OCI-M2 (cell line): ENCODE results near the gene TM4SF18.
"Not testable (repeated sequence)": the region's sequence is repeated elsewhere in the genome, so short reads cannot be mapped to it uniquely, and the experiment has no call there.

Source experiments
- DNase-seq: peaks from one replicate; lab custom pipeline; 2025; ENCODE audit not compliant: unreplicated experiment; lab: John Stamatoyannopoulos, UW

TM4SF18 gene

GRCh38 chr3:149368674-149369497 is 35.5 kb upstream of the TM4SF18 start:
- DNase-seq = no peak

- no peak for DNase-seq
Observed at GRCh38 chr3:149368201-149368673, 34.8 kb upstream of the TM4SF18 start.

- no peak for DNase-seq
Observed at GRCh38 chr3:149366941-149367840, 33.8 kb upstream of the TM4SF18 start.

- DNase-seq = no peak
Observed at GRCh38 chr3:149366031-149366430, 32.6 kb upstream of the TM4SF18 start.

- DNase-seq = no peak
Observed at GRCh38 chr3:149364624-149365023, 31.2 kb upstream of the TM4SF18 start.

- DNase-seq = no peak
Observed at GRCh38 chr3:149363053-149363452, 29.6 kb upstream of the TM4SF18 start.

- DNase-seq = no peak
Observed at GRCh38 chr3:149362366-149362765, 28.9 kb upstream of the TM4SF18 start.

- DNase-seq = no peak
Observed at GRCh38 chr3:149356630-149357029, 23.2 kb upstream of the TM4SF18 start.

- DNase-seq = no peak
Observed at GRCh38 chr3:149356044-149356592, 22.7 kb upstream of the TM4SF18 start.

- no peak for DNase-seq
Observed at GRCh38 chr3:149353581-149354184, 20.2 kb upstream of the TM4SF18 start.

- peak; percentile 14 for DNase-seq
Observed at GRCh38 chr3:149352556-149352955, 19.1 kb upstream of the TM4SF18 start.

GRCh38 chr3:149343951-149344350 is 10.5 kb upstream of the TM4SF18 start:
- DNase-seq = no peak

- no peak for DNase-seq
Observed at GRCh38 chr3:149342413-149343380, 9.3 kb upstream of the TM4SF18 start.

- DNase-seq = no peak
Observed at GRCh38 chr3:149340310-149340933, 7.0 kb upstream of the TM4SF18 start.

GRCh38 chr3:149339931-149340309 is 6.5 kb upstream of the TM4SF18 start:
- DNase-seq = no peak

GRCh38 chr3:149337486-149337885 is 4.0 kb upstream of the TM4SF18 start:
- not testable (repeated sequence) for DNase-seq

- DNase-seq = no peak
Observed at GRCh38 chr3:149336925-149337324, 3.5 kb upstream of the TM4SF18 start.

- DNase-seq = no peak
Observed at GRCh38 chr3:149332771-149333170, 665 bp downstream of the TM4SF18 start.

- DNase-seq = no peak
Observed at GRCh38 chr3:149332227-149332765, 1.1 kb downstream of the TM4SF18 start.
